HCT116 (cell line): ENCODE results near the gene CEP112. TPM values are rescaled to one million over a fixed set of nuclear protein-coding genes. Genes with fewer than 3 reads are reported as not detected.

ENCODE experiments used
- ATAC-seq: fragments of 200-7000 bp; cut with Tn5 transposase; 2 replicates; pipeline ENCODE4 v1.9.1; 2020; ENCODE audit warnings: mild to moderate bottlenecking, moderate library complexity
- BruUV-seq: library from RNA; stranded (reverse); fragments of 400-500 nt; replicated peaks from 2 replicates; lab custom pipeline; 2021; lab: Mats Ljungman, UMichigan
- CTCF ChIA-PET: fragments of 300-600 bp; sonication (Branson Sonifier 250); formaldehyde crosslinking; loops from one replicate; lab custom pipeline; 2021; ENCODE audit warnings: antibody characterized with exemption; lab: Charles Lee
- POLR2A ChIA-PET: fragments of 300-600, 350-600 bp; sonication (Branson Sonifier 250); formaldehyde crosslinking; loops from one replicate; lab custom pipeline; 2021; ENCODE audit warnings: antibody characterized with exemption; lab: Charles Lee
- RAD21 ChIA-PET, 2 experiments: fragments of 300-600 bp; sonication (Branson Sonifier 250); formaldehyde crosslinking; loops; one replicate each; lab custom pipeline; 2023; ENCODE audit warnings: low total read pairs in 2 of 2; ENCODE audit not compliant: uncharacterized antibody in 2 of 2, unreplicated experiment in 2 of 2, low non-redundant PET in 1 of 2; lab: Charles Lee
- DNase-seq: peaks from one replicate; pipeline ENCODE4 v3.0.0-alpha.2; 2010; ENCODE audit warnings: low read depth, low spot score
- H2AFZ ChIP-seq: fragments of 200-600 bp; shearing (Covaris generic), sonication (generic); 2 replicates; pipeline ENCODE4 v1.6.1; 2017; ENCODE audit warnings: low read depth, mixed run types, mixed read lengths, antibody characterized with exemption, low read length; ENCODE audit not compliant: poor library complexity, severe bottlenecking
- H3K27ac ChIP-seq: 2 replicates; pipeline ENCODE4 v1.5.1; 2012; ENCODE audit warnings: low read depth, low read length
- H3K27me3 ChIP-seq: fragments of 200-600 bp; sonication (generic); 2 replicates; pipeline ENCODE4 v1.6.1; 2016; ENCODE audit warnings: mixed run types, low read length, mixed read lengths; ENCODE audit not compliant: insufficient read depth
- H3K36me3 ChIP-seq, 2 experiments: fragments of 200-500 bp in 1 of 2; fragments of 200-600 bp in 1 of 2; sonication (Bioruptor generic) in 1 of 2; sonication (generic) in 1 of 2; 2 replicates each; pipeline versions ENCODE4 v1.5.1 to v1.6.1; 2014 to 2016; ENCODE audit warnings: low read length in 2 of 2, inconsistent platforms in 1 of 2, mixed read lengths in 1 of 2, mixed run types in 1 of 2; ENCODE audit not compliant: insufficient read depth in 2 of 2, control insufficient read depth in 1 of 2
- H3K4me1 ChIP-seq, 2 experiments: fragments of 200-600 bp in 1 of 2; sonication (generic) in 1 of 2; 2 replicates each; pipeline versions ENCODE4 v1.5.1 to v1.6.1; 2012 to 2017; ENCODE audit warnings: low read length in 2 of 2, inconsistent platforms in 1 of 2, mild to moderate bottlenecking in 1 of 2, mixed read lengths in 1 of 2, mixed run types in 1 of 2, moderate library complexity in 1 of 2; ENCODE audit not compliant: insufficient read depth in 2 of 2, control insufficient read depth in 1 of 2
- H3K4me2 ChIP-seq: fragments of 200-600 bp; sonication (generic); 2 replicates; pipeline ENCODE4 v1.6.1; 2017; ENCODE audit warnings: mixed run types, low read length, mixed read lengths
- H3K4me3 ChIP-seq, 2 experiments: fragments of 200-600 bp in 1 of 2; sonication (generic) in 1 of 2; replicated peaks in 1 of 2; 2 replicates each; pipeline ENCODE4 v1.5.1; 2011 to 2016; ENCODE audit warnings: low read length in 2 of 2, control low read depth in 1 of 2, low read depth in 1 of 2, mild to moderate bottlenecking in 1 of 2, mixed read lengths in 1 of 2, mixed run types in 1 of 2
- H3K79me2 ChIP-seq: fragments of 200-600 bp; sonication (generic); 2 replicates; pipeline ENCODE4 v1.6.1; 2017; ENCODE audit warnings: mild to moderate bottlenecking, mixed run types, low read length, moderate library complexity, mixed read lengths; ENCODE audit not compliant: insufficient read depth
- H3K9ac ChIP-seq: fragments of 200-600 bp; sonication (generic); 2 replicates; pipeline ENCODE4 v1.6.1; 2016; ENCODE audit warnings: low read length, mixed read lengths
- H3K9me2 ChIP-seq: fragments of 200-600 bp; sonication (generic), shearing (Covaris generic); 2 replicates; pipeline ENCODE4 v1.6.1; 2017; ENCODE audit warnings: mixed run types, mild to moderate bottlenecking, moderate library complexity; ENCODE audit not compliant: insufficient read depth
- H3K9me3 ChIP-seq, 2 experiments: fragments of 200-500 bp in 1 of 2; fragments of 200-600 bp in 1 of 2; sonication (Bioruptor generic) in 1 of 2; sonication (generic) in 1 of 2; 2 replicates each; pipeline ENCODE4 v1.6.1; 2014 to 2017; ENCODE audit warnings: low read length in 2 of 2, mixed read lengths in 2 of 2, inconsistent platforms in 1 of 2, low read depth in 1 of 2, mild to moderate bottlenecking in 1 of 2, mixed run types in 1 of 2, moderate library complexity in 1 of 2; ENCODE audit not compliant: control insufficient read depth in 1 of 2, insufficient read depth in 1 of 2
- H4K20me1 ChIP-seq: fragments of 200-600 bp; sonication (generic), shearing (Covaris generic); 2 replicates; pipeline ENCODE4 v1.6.1; 2017; ENCODE audit warnings: mixed run types, mild to moderate bottlenecking, moderate library complexity; ENCODE audit not compliant: insufficient read depth
- CBX3 ChIP-seq: IDR thresholded peaks from 2 replicates; pipeline ENCODE4 v1.6.1; 2012; ENCODE audit warnings: low read depth
- ELF1 ChIP-seq: IDR thresholded peaks from 2 replicates; pipeline ENCODE4 v1.6.1; 2012; ENCODE audit warnings: low read depth, borderline replicate concordance
- EZH2 ChIP-seq: fragments of 200-600 bp; sonication (generic); IDR thresholded peaks from 2 replicates; pipeline ENCODE4 v1.6.1; 2017; ENCODE audit warnings: antibody characterized with exemption, mixed run types
- EZH2phosphoT487 ChIP-seq: fragments of 200-600 bp; IDR thresholded peaks from 2 replicates; pipeline ENCODE4 v1.6.1; 2018; ENCODE audit warnings: antibody characterized with exemption, borderline replicate concordance
- FOSL1 ChIP-seq: IDR thresholded peaks from 2 replicates; pipeline ENCODE4 v1.6.1; 2012; ENCODE audit warnings: low read depth
- JUND ChIP-seq: IDR thresholded peaks from 2 replicates; pipeline ENCODE4 v1.6.1; 2012
- POLR2A ChIP-seq: IDR thresholded peaks from 2 replicates; pipeline ENCODE4 v1.7.0; 2011; ENCODE audit warnings: borderline replicate concordance; ENCODE audit not compliant: insufficient read depth, insufficient read length; ENCODE audit errors: extremely low read depth
- POLR2AphosphoS5 ChIP-seq: IDR thresholded peaks from 2 replicates; pipeline ENCODE4 v1.6.1; 2011; ENCODE audit warnings: mild to moderate bottlenecking, low read depth, low read length, moderate library complexity
- SRF ChIP-seq: IDR thresholded peaks from 2 replicates; pipeline ENCODE4 v1.6.1; 2012; ENCODE audit warnings: low read depth
- TCF7L2 ChIP-seq: IDR thresholded peaks from 2 replicates; pipeline ENCODE4 v1.7.0; 2011; ENCODE audit warnings: borderline replicate concordance, inconsistent platforms; ENCODE audit not compliant: insufficient read depth, insufficient read length; ENCODE audit errors: extremely low read depth
- intact Hi-C: fragments of 100-400 bp; cut with micrococcal nuclease; formaldehyde crosslinking; loops from 2 replicates; pipeline ENCODE4 v1.10.0; 2022
- total RNA-seq: library from RNA; stranded (reverse); gene quantifications from one replicate; pipeline ENCODE4 v1.2.1, GENCODE V29; 2021; ENCODE audit not compliant: unreplicated experiment
- TF ChIP-seq, protein P1 (sequence below), 3 experiments: fragments of 200-600 bp in 1 of 3; sonication (generic) in 1 of 3; IDR thresholded peaks in 2 of 3; conservative IDR thresholded peaks in 1 of 3; 2 replicates each; pipeline ENCODE4 v1.5.1; 2012 to 2017; ENCODE audit warnings: low read depth in 2 of 3, low read length in 2 of 3, antibody characterized with exemption in 1 of 3, borderline replicate concordance in 1 of 3, control low read depth in 1 of 3, mild to moderate bottlenecking in 1 of 3, mixed read lengths in 1 of 3, mixed run types in 1 of 3, moderate library complexity in 1 of 3; ENCODE audit not compliant: insufficient read depth in 1 of 3
- TF ChIP-seq, protein P2 (sequence below): IDR thresholded peaks from 2 replicates; pipeline ENCODE4 v1.6.1; 2012
- TF ChIP-seq, protein P3 (sequence below): IDR thresholded peaks from 2 replicates; pipeline ENCODE4 v1.6.1; 2012

Gene CEP112
- total RNA-seq, 1 experiment from 2014 or later = 10.9 TPM

DNA sequence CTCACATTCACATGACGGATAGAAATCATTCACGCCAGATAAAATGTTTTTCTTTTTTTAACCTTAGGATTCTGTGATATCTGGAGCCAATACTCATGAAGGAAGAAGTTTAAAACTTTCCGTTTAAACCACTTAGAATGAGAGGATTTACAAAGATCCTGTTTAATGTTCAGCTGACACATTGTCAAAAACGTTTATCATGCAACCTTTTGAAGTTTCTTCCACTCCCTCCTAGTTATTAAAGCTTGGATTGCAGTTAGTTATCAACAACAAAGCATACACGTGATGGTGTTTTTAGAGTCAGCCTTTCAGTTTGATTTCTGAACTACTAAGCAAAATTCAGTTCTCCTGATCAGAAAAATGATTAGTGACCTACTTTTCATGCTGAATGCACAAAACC, 487.2 kb downstream of the CEP112 start:
- H3K79me2 ChIP-seq = no peaks in the 10 kb centered on the region
- CTCF ChIA-PET = no interaction called here
- POLR2A ChIA-PET = no interaction called here

More for the DNA sequence above, 487.2 kb downstream of the CEP112 start:
- no peaks in the 10 kb centered on the region for H3K4me1 ChIP-seq
- no peaks in the 10 kb centered on the region for H3K27me3 ChIP-seq
- no peaks in the 10 kb centered on the region for H3K36me3 ChIP-seq
- H3K9ac ChIP-seq = no peak overlapping the region
- no peak overlapping the region for H3K27ac ChIP-seq
- intact Hi-C loops = no loop called here
- no TSS peak for BruUV-seq
- no peak overlapping the region for H3K4me3 ChIP-seq
- DNase-seq (no peak), ATAC-seq (no peak)
- no peaks in the 10 kb centered on the region for H4K20me1 ChIP-seq
- H3K9me3 ChIP-seq = no peaks in the 10 kb centered on the region
- TF ChIP-seq, protein P1, sequence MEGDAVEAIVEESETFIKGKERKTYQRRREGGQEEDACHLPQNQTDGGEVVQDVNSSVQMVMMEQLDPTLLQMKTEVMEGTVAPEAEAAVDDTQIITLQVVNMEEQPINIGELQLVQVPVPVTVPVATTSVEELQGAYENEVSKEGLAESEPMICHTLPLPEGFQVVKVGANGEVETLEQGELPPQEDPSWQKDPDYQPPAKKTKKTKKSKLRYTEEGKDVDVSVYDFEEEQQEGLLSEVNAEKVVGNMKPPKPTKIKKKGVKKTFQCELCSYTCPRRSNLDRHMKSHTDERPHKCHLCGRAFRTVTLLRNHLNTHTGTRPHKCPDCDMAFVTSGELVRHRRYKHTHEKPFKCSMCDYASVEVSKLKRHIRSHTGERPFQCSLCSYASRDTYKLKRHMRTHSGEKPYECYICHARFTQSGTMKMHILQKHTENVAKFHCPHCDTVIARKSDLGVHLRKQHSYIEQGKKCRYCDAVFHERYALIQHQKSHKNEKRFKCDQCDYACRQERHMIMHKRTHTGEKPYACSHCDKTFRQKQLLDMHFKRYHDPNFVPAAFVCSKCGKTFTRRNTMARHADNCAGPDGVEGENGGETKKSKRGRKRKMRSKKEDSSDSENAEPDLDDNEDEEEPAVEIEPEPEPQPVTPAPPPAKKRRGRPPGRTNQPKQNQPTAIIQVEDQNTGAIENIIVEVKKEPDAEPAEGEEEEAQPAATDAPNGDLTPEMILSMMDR (IDR thresholded peaks at IDR 0.05 in 2 of 3, conservative IDR thresholded peaks at IDR 0.05 in 1 of 3; ENCODE audit: borderline replicate concordance in 1 of 3, insufficient read depth in 1 of 3, low read depth in 2 of 3, low read length in 2 of 3) = no peak
- no peak for TF ChIP-seq TCF7L2
- no peak for TF ChIP-seq ELF1
- TF ChIP-seq POLR2AphosphoS5 = no peak
- no peak for TF ChIP-seq SRF
- TF ChIP-seq, protein P2, sequence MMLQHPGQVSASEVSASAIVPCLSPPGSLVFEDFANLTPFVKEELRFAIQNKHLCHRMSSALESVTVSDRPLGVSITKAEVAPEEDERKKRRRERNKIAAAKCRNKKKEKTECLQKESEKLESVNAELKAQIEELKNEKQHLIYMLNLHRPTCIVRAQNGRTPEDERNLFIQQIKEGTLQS = no peak
- TF ChIP-seq EZH2 = no peak
- TF ChIP-seq, protein P3, sequence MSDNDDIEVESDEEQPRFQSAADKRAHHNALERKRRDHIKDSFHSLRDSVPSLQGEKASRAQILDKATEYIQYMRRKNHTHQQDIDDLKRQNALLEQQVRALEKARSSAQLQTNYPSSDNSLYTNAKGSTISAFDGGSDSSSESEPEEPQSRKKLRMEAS = no peak
- TF ChIP-seq EZH2phosphoT487 = no peak
- TF ChIP-seq FOSL1 = no peak
- TF ChIP-seq CBX3 = no peak
- no peak for TF ChIP-seq POLR2A
- TF ChIP-seq JUND = no peak
- H3K4me2 ChIP-seq = no peak overlapping the region
- no peak overlapping the region for H2AFZ ChIP-seq
- no peaks in the 10 kb centered on the region for H3K9me2 ChIP-seq
- RAD21 ChIA-PET = no interaction called here
